GM19240 (cell line): Measurements from ENCODE around the gene FUBP1.
"Not testable (repeated sequence)": the region's sequence is repeated elsewhere in the genome, so short reads cannot be mapped to it uniquely, and the experiment has no call there.

ENCODE experiments used
- DNase-seq: peaks from one replicate; pipeline ENCODE4 v3.0.0; 2011; ENCODE audit warnings: low spot score; ENCODE audit not compliant: insufficient read length

The FUBP1 gene

GRCh38 chr1:77989744-77990143 lies 10.9 kb upstream of the FUBP1 start:
- DNase-seq, result no peak

DNA sequence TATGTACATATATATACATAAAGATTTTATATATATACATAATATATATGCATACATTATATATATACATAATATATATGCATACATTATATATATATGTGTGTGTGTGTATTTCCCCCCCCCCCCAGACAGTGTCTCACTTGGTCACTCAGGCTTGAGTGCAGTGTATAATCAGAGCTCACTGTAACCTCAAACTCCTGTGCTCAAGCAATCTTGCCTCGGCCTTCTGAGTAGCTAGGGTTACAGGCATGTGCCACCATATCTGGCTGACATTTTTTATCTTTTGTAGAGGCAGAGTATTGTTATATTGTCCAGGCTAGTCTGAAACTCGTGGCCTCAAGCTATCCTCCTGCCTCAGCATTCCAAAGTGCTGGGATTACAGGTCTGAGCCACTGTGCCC lies 9.0 kb upstream of the FUBP1 start:
- DNase-seq, result no peak

DNA sequence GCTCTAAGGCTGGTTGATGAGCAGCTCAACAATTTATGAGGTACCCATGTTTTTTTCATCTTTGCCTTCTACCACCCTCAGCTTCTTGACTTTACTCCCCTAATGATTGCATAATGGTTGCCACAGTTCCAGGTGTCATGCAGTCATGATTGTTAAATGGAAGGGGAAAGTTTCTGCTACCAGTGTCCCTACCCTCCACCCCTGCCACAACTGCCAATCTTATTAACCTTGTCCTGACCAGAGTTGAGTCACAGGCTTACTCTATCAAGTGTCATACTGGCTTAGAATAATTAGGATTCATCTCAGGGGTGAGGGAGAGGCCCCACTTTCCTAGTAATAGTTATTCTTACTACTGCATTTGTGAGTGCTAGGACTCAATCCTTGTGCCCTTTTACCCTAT lies 7.9 kb upstream of the FUBP1 start:
- DNase-seq, result no peak

DNA sequence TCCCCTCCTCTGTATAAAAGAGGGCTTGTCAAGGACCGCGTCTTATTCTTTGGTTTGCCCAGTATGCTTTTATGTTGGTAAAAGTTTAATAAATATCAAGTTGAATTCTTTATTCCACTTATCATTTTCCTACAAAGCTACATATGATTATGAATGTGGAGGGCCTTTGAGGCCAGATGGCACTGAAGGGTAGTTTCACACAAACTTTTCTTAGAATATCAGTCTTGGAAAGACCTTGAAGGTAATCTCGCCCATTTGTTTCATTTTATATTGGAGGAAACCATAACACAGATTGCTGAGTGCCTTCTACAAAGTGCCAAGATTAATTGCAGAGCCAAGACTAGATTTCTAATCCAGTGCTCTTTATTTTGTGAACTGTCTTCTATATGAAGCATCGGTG lies 5.8 kb upstream of the FUBP1 start:
- DNase-seq, result no peak

GRCh38 chr1:77983997-77984355 lies 5.1 kb upstream of the FUBP1 start:
- DNase-seq, result no peak

DNA sequence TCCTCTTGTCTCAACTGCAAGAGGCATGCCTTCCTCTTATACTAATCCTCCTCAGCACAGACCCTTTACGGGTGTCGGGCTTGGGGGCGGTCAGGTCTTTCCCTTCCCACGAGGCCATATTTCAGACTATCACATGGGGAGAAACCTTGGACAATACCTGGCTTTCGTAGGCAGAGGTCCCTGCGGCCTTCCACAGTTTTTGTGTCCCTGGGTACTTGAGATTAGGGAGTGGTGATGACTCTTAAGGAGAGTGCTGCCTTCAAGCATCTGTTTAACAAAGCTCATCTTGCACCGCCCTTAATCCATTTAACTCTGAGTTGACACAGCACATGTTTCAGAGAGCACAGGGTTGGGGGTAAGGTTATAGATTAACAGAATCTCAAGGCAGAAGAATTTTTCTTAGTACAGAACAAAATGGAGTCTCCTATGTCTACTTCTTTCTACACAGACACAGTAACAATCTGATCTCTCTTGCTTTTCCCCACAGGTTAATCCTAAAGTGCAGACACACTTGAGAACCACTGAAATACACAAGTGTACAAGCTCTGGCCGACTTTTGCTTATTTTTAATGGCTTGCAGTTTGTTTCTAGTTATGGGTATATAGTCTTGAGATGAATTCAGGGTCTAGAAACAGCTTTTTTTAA lies 4.6 kb upstream of the FUBP1 start:
- not testable (repeated sequence) for DNase-seq

GRCh38 chr1:77978293-77978968 lies 441 bp downstream of the FUBP1 start:
- peak; percentile 5 for DNase-seq

DNA sequence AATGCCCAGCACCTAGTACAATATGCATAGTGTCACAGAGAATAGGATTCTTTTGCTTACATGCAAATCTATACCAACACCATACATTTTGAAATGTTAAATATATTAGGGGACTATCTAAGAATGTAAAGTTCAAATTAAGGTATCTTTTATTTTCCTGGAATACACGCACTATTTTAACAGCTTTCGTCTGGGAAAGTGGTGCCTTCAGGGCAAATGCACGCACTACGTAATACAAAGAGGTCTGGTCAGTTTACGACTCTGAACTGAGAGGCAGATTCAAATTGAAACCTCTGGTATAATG lies 931 bp downstream of the FUBP1 start:
- DNase-seq, result no peak

- no peak for DNase-seq
Observed at GRCh38 chr1:77976433-77977076, 2.3 kb downstream of the FUBP1 start.

DNA sequence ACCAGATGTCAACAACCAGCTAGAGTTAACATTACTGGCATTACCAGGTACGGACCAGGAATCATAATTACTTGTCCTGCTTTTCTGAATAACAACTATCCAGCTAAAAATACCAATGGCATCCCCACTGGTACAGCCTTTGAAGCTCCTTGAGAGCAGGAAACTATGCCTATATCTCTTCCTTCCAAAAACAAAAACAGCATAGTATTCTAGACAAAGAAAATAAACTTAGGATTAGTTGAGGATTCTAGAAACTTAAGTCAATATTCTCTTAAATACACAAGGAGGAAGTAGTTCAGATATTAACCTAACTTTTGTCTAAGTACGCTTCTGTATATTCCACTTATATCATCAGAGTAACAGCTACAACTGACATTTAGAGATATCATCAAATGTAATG lies 3.0 kb downstream of the FUBP1 start:
- DNase-seq, result no peak

GRCh38 chr1:77975386-77975785 lies 3.5 kb downstream of the FUBP1 start:
- no peak for DNase-seq

GRCh38 chr1:77972080-77972479 lies 6.8 kb downstream of the FUBP1 start:
- no peak for DNase-seq

GRCh38 chr1:77970192-77970591 lies 8.7 kb downstream of the FUBP1 start:
- DNase-seq, result no peak

DNA sequence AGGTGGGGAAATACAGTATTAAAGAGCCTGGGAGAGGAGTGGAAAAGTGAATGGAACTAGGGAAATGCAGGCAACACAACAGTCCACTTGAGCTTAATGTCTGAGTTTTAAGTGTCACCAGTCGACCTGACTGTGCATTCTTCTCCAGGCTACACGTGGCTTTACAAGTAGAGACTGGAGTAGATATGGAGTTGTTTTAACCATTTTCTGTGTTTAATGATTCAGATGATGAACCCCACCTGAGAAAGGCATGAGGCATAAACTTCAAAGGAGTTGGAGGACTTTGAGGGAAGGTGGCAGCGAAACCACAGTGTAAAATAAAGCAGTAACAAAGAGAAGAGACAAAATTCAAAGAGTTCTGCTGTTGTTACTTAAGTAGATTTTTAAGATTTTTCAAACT lies 12.6 kb downstream of the FUBP1 start:
- no peak for DNase-seq

DNA sequence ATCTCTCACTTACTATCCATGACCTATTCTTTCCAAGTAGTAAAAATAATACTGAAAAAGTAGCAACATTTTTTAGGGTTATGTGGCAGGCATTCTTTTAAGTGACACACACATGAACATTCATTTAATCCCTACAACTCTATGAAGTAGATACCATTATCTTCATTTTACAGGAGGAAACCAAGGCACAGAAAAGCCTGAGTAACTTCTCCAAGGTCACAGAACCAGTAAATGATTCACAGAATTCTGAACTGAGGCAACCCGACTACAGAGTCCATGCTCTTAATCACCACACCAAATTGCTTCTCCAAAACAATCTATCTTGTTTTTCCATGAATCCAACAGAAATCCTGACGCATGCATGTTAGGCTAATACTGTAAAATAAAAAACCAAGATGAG lies 17.5 kb downstream of the FUBP1 start:
- no peak for DNase-seq

DNA sequence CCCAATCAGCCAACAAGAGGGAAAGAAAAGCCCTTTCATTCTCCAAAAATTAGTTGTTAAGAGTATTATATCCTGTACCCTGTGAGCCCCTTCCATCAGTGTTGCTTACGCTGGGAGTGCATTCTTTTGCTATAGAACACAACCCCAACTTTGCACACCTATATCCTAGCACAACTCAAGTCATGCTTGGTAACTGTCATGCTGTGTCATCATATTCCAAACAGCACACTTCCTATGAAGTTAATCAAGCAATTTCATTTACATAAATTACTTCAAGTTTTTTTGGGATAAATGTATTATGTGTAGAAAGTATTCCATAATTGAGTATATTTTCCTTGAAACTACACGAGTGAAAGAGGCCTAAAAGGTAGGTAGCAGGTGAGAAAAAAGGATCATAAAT lies 20.0 kb downstream of the FUBP1 start:
- no peak for DNase-seq

DNA sequence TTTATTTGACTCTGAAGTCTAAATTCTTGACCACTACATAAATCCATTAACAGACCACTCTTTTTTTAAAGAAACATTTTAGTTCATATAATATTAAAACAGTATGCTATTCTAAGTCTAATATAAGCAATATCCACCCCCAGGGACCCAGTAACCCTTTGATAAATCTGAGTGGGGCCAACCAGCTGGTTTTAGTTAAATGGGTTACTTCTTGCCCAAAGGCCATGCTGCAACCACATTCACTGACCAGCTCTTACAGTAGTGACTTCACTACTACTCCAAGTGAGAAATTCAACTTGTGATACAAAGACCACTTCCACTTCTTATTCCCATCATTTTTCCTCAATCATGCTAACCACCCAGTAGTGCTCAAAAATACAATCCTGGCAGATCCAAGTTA lies 20.5 kb downstream of the FUBP1 start:
- no peak for DNase-seq

- DNase-seq, result no peak
Observed at GRCh38 chr1:77956464-77956863, 22.4 kb downstream of the FUBP1 start.

- no peak for DNase-seq
Observed at GRCh38 chr1:77955709-77956108, 23.2 kb downstream of the FUBP1 start.

DNA sequence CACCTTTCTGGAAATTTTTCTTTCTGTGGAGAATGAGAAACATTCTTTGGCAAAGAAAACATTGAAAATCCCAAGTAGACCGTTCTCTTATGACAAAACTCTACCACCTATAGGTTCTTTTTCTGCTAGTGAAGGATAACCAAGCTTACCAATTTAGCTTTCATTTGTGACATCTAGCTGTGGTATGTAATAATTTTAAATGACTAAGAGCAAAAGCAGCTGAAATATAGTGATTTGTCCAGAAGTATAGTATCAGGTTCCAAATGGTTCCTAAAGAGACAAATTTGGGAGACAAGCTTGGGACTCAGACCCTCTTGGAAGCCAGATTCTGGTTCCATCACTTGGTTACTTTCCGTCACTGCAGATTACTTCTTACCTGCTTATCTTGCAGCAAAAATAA lies 24.4 kb downstream of the FUBP1 start:
- DNase-seq, result no peak

- no peak for DNase-seq
Observed at GRCh38 chr1:77953907-77954306, 25.0 kb downstream of the FUBP1 start.

- no peak for DNase-seq
Observed at GRCh38 chr1:77951328-77951727, 27.5 kb downstream of the FUBP1 start.

DNA sequence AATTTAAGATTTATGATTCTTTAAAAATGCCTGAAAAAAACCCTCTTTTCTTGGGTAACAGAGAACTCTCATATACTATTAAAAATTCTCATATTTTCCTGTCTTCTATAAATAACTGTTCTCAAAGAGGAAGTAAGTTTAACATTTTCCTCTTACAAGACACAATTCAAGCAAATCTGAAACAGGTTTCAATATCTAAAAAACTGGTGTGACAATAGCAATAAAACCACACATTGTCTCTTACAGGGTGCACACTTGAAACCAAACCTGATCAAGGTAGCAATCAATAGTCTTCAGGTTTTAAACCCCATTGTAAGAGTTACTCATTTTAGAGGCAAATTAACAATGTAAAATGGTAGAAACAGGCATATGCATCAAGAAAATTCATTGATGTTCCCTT lies 28.0 kb downstream of the FUBP1 start:
- no peak for DNase-seq
